Measurements from ENCODE around the gene DGKB.
A peak's percentile ranks its signal among the peaks of the same experiment; 100 is the strongest.

The DGKB gene

GRCh38 chr7:14751461-14751860 is 151.1 kb downstream of the DGKB start:
- no peak for ATAC-seq
- TF ChIP-seq ZNF70 (CRISPR knock-in tag; IDR thresholded peaks at IDR 0.05) (no peak), PPARA (CRISPR knock-in tag; IDR thresholded peaks at IDR 0.05; ENCODE audit: borderline replicate concordance) (no peak), OSR1 (CRISPR knock-in tag; IDR thresholded peaks at IDR 0.05) (no peak), CREB5 (CRISPR knock-in tag; IDR thresholded peaks at IDR 0.05; ENCODE audit: low read depth) (no peak), ESRRG (CRISPR knock-in tag; IDR thresholded peaks at IDR 0.05) (no peak), GLIS3 (CRISPR knock-in tag; IDR thresholded peaks at IDR 0.05) (no peak), ISL1 (CRISPR knock-in tag; IDR thresholded peaks at IDR 0.05) (no peak), CSRNP3 (CRISPR knock-in tag; IDR thresholded peaks at IDR 0.05) (no peak), ZNF8 (CRISPR knock-in tag; IDR thresholded peaks at IDR 0.05) (no peak), BACH2 (CRISPR knock-in tag; IDR thresholded peaks at IDR 0.05; ENCODE audit: borderline replicate concordance) (no peak), ZFP30 (CRISPR knock-in tag; IDR thresholded peaks at IDR 0.05) (no peak), SNAI2 (CRISPR knock-in tag; IDR thresholded peaks at IDR 0.05) (no peak), RARB (CRISPR knock-in tag; IDR thresholded peaks at IDR 0.05) (no peak)

- ATAC-seq: peak; percentile 99
Observed at GRCh38 chr7:14748461-14748860, 154.1 kb downstream of the DGKB start.

GRCh38 chr7:14747701-14748100 is 154.8 kb downstream of the DGKB start:
- peak; percentile 54 for ATAC-seq
- TF ChIP-seq PPARA (CRISPR knock-in tag; IDR thresholded peaks at IDR 0.05; ENCODE audit: borderline replicate concordance) (no peak), POU6F1 (CRISPR knock-in tag; IDR thresholded peaks at IDR 0.05; ENCODE audit: borderline replicate concordance, low read depth) (no peak), ZC3H10 (CRISPR knock-in tag; IDR thresholded peaks at IDR 0.05) (no peak), CSRNP3 (CRISPR knock-in tag; IDR thresholded peaks at IDR 0.05) (no peak), CREB5 (CRISPR knock-in tag; IDR thresholded peaks at IDR 0.05; ENCODE audit: low read depth) (no peak), TCF4 (CRISPR knock-in tag; IDR thresholded peaks at IDR 0.05; ENCODE audit: borderline replicate concordance) (no peak), ZNF565 (CRISPR knock-in tag; conservative IDR thresholded peaks at IDR 0.05; ENCODE audit: low read depth) (no peak), TSHZ2 (CRISPR knock-in tag; IDR thresholded peaks at IDR 0.05) (no peak), ZNF70 (CRISPR knock-in tag; IDR thresholded peaks at IDR 0.05) (no peak), OSR1 (CRISPR knock-in tag; IDR thresholded peaks at IDR 0.05) (no peak), ZNF8 (CRISPR knock-in tag; IDR thresholded peaks at IDR 0.05) (no peak), SNAI2 (CRISPR knock-in tag; IDR thresholded peaks at IDR 0.05) (no peak)

More at GRCh38 chr7:14748461-14748860, 154.1 kb downstream of the DGKB start:
- TF ChIP-seq ZNF70 (CRISPR knock-in tag; IDR thresholded peaks at IDR 0.05) (no peak), ZFP3 (CRISPR knock-in tag; IDR thresholded peaks at IDR 0.05) (0 out of 2 replicates have a peak, but pooled peaks have one; percentile 31), ZNF8 (CRISPR knock-in tag; IDR thresholded peaks at IDR 0.05) (no peak), POU6F1 (CRISPR knock-in tag; IDR thresholded peaks at IDR 0.05; ENCODE audit: borderline replicate concordance, low read depth) (no peak), ISL1 (CRISPR knock-in tag; IDR thresholded peaks at IDR 0.05) (peak; percentile 71), ESRRG (CRISPR knock-in tag; IDR thresholded peaks at IDR 0.05) (no peak), PPARA (CRISPR knock-in tag; IDR thresholded peaks at IDR 0.05; ENCODE audit: borderline replicate concordance) (no peak), BACH2 (CRISPR knock-in tag; IDR thresholded peaks at IDR 0.05; ENCODE audit: borderline replicate concordance) (no peak), CSRNP3 (CRISPR knock-in tag; IDR thresholded peaks at IDR 0.05) (no peak)

All from SK-N-SH treated with all-trans-retinoic acid at 6 μM for 48 hours (cell line).